Tibial nerve (tissue), 4 donors: ENCODE data around the gene MGMT.

ENCODE experiments used
- CTCF ChIP-seq, 5 experiments: fragments of 200-600 bp in 3 of 5; fragments of 450-650 bp in 2 of 5; sonication (generic) in 3 of 5; IDR thresholded peaks; one replicate each; pipeline ENCODE4 v1.5.1; 2016 to 2019; ENCODE audit warnings: antibody characterized with exemption in 5 of 5, mild to moderate bottlenecking in 3 of 5, moderate library complexity in 2 of 5
- EP300 ChIP-seq, 2 donors: sonication (generic); formaldehyde crosslinking; IDR thresholded peaks; one replicate each; pipeline ENCODE4 v1.6.1; 2017; ENCODE audit warnings: antibody characterized with exemption in 2 of 2, mild to moderate bottlenecking in 1 of 2
- POLR2A ChIP-seq, 2 donors: fragments of 450-650 bp; IDR thresholded peaks; one replicate each; pipeline ENCODE4 v1.6.1; 2017; ENCODE audit warnings: antibody characterized with exemption in 2 of 2, mild to moderate bottlenecking in 2 of 2, moderate library complexity in 2 of 2

DNA sequence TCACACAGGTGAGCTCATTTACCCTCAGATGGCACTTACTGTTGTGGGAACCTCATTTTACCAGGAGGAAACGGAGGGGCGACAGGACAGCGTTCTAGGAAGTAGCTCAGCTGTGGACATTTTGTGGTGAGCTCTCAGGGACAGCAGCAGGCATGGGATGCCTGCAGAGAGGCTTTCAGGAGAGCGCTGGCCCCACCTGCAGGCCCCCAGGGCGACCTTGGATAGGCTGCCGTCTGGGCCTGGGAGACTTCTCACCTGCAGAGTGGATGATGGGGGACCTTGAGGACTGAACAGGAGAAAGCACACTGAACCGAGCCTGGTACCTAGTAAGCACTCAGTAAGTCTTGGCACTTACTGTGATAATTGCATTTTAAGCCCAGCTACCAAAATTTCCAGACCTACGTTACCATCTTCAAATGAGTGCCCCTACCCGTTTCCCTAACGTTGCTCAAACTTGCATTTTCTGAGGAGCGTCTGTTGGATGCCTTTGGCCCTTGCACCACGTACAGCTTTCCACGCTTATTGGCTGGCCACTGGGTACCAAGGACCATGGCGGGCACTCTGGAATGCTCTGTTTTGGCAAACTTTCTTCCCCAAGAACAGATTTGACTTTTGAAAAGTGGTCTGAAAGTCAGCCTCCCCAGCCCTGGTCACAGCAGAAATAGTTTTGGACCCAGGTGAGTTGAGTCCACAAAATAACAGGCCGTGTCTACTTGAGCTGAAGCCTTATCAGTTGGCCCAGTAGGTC lies 273.7 kb downstream of the MGMT start:
- no peak for TF ChIP-seq POLR2A (IDR thresholded peaks at IDR 0.05)
- no peak for TF ChIP-seq CTCF (IDR thresholded peaks at IDR 0.05)
- no peak for TF ChIP-seq EP300 (IDR thresholded peaks at IDR 0.05)
